ENCODE results near the gene FALEC.

GRCh38 chr1:150550222-150551050, 34.9 kb downstream of the FALEC start:
- TF ChIP-seq SIN3A (IDR thresholded peaks at IDR 0.05; ENCODE audit: borderline replicate concordance, insufficient read depth, low read length) = no peak
- no peak for TF ChIP-seq TAF1 (IDR thresholded peaks at IDR 0.05; ENCODE audit: borderline replicate concordance, insufficient read depth, low read length)
- no peak for TF ChIP-seq POLR2AphosphoS5 (IDR thresholded peaks at IDR 0.05; ENCODE audit: low read depth, low read length)

Measured in PFSK-1 (cell line).